ENCODE measurements around the gene SNRPD2.
"Not testable (repeated sequence)": the region's sequence is repeated elsewhere in the genome, so short reads cannot be mapped to it uniquely, and the experiment has no call there.

Gene SNRPD2

GRCh38 chr19:45691516-45692186 is at the start of gene SNRPD2:
Gene SNRPD2 (minus strand): TSS chr19:45691953. CDS start chr19:45691888, 65 bp downstream.
- DNase-seq, result peak; percentile 98

- DNase-seq, result no peak
Measured at GRCh38 chr19:45739498-45740439, 48.0 kb upstream of the SNRPD2 start.

GRCh38 chr19:45733160-45733810 is 41.5 kb upstream of the SNRPD2 start, which contains the start of gene MEIOSIN:
Gene MEIOSIN (plus strand): TSS chr19:45733439. CDS start chr19:45735377, 1,938 bp downstream.
- no peak for DNase-seq

GRCh38 chr19:45730368-45731288 is 38.9 kb upstream of the SNRPD2 start, which contains the start of gene FBXO46:
Gene FBXO46 (minus strand): TSS chr19:45730896. CDS start chr19:45713495, 17,401 bp downstream.
- DNase-seq, result peak; percentile 98

DNA sequence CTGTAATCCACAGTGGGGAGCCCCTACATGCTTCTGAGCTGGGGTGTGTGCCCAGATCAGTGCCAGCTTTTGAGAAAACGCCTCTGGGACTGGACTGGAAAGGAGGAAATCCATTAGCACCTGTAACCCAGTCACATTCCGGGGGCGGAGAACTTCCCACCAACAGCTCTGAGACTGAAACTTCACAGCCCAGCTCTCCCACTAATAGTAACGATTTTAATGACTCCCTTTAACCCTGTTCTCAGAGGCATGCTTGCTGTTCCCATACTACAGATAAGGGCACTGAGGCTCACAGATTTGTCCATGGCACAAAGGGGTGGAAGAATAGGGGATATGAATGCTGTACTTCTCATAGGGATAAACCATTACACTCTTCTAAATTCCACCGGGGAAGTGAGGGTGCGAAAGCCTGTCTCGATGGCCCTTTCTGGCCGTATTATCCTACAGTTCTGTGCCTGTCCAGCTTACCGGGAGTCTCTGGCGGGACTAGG is 38.1 kb upstream of the SNRPD2 start:
- no peak for DNase-seq

DNA sequence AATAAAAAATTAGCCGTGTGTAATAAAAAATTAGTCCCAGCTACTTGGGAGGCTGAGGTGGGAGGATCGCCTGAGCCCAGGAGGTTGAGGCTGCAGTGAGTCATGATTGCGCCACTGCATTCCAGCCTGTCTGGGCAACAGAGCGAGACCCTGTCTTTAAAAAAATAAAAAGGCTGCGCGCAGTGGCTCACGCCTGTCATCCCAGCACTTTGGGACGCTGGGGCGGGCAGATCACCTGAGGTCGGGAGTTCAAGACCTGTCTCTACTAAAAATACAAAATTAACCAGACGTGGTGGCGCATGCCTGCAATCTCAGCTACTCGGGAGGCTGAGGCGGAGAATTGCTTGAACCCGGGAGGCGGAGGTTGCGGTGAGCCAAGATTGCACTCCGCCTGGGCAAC is 36.9 kb upstream of the SNRPD2 start:
- not testable (repeated sequence) for DNase-seq

DNA sequence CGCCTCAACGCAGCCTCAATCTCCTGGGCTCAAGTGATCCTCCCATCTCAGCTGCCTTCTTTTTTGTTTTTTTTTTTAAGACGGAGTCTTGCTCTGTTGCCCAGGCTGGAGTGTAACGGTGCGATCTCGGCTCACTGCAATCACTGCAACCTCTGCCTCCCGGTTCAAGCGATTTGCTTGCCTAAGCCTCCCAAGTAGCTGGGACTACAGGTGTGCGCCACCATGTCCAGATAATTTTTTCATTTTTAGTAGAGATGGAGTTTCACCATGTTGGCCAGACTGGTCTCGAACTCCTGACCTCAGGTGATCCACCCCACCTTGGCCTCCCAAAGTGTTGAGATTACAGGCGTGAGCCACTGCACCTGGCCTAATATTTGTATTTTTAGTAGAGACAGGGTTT is 28.3 kb upstream of the SNRPD2 start:
- not testable (repeated sequence) for DNase-seq

DNA sequence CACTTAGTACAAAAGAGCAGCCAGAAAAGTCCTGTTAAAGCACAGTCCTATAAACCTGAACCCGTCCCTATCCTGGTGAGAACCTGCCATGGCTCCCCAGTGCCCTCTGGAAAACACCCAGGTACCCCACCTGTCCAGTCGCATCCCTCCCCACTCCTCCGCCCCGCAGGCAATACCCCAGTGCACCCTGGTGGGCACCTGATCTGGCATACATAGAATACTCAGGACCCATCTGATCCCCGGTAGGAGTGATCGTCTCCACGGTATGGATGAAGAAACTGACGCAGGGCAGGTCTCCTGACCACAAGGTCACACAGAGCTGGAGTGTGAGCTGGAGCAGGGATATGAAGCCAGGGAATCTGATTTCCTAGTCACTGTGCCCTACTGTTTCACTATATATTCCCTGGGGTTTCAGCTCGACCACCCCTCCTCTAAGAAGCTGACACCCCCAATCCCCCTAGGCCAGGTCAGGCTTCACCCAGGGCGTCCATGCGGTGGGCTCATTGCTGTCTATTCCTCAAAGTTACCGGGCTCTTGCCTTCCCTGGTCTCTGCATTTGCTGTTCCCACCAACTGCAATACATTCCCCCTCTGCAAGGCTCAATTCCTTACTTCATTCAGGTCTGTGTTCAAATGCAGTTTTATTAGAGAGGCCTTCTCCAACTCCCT is 26.4 kb upstream of the SNRPD2 start:
- DNase-seq, result no peak

- DNase-seq, result peak; percentile 99
Measured at GRCh38 chr19:45717131-45717982, 25.6 kb upstream of the SNRPD2 start.

- DNase-seq, result peak; percentile 51
Measured at GRCh38 chr19:45716359-45717130, 24.8 kb upstream of the SNRPD2 start.

GRCh38 chr19:45715139-45715538 is 23.4 kb upstream of the SNRPD2 start:
- DNase-seq, result no peak

DNA sequence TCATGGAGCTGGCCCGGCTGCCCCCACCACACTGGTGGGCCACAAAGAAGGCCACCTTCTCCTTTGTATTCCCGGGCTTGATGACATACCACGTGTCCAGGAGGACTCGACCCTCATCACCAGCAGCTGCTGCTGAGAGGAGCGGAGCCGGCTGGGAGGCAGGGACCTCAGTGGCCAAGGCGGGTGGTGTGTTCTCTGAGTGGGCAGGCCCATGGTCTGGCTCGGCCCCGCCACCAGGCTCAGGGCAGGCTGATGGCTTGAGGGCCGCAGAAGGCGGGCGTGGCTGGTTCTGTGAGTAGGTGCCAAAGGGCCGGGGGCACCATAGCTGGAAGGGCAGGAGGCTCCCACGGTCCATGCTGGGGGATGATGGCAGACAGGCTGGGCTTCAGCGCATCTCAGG is 21.4 kb upstream of the SNRPD2 start:
- no peak for DNase-seq

DNA sequence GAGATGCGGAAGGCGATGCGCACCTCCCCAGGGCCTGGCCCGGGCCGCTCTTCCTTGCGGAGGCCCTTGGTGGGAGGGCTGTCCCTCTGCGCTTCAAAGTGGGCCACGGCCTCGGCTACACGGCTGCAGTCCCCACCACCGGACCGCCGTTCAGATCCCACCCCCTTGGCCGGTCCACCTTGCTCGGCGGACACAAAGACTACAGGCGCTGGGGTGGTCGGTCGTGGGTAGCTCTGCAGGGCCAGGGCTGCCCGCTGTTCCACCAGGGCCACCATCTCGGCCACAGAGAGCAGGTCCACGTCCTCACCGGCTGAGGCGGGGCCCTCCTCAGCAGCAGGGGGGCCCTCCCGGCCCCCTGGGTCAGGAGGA is 20.9 kb upstream of the SNRPD2 start:
- no peak for DNase-seq

DNA sequence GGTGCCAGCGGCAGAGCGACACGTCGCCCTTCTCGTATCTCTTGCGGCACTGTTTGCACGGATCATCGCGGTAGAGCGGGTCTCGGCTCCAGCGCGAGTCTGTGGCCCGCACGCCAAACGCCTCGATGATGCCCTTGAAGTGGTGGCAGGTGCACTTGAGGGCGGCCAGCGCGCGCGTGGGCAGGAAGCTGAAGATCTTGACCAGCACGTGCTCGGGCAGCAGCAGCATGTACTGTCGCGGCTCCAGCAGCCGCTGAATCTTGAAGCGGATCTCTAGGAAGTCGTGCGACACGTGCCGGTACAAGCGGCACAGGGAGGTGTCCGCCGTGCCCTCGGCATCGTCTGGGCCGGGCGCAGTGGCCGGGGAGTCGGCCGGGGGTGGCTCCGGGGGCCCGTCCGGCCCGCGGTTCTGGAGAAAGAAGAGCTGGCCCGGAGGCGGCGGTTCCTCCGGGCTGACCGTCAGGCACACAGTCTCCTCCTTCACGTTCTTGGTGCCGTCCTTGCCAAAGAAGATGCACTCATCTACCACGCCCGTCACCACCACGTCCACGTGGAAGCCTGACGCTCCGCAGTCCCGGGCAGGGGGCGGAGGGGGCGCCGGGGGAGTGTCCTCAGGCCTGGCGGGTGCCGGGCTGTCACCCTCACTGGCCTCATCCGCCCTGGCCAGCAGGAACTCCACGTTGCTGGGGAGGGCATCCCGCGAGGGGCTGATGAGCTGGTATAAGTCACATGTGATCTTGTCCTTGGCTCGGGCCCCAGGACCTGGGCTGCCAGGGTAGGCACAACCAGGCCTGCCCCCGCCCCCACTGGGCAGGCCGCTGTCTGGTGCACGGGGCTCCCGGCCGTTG is 20.3 kb upstream of the SNRPD2 start:
- no peak for DNase-seq

- DNase-seq, result no peak
Measured at GRCh38 chr19:45710356-45711130, 18.8 kb upstream of the SNRPD2 start.

DNA sequence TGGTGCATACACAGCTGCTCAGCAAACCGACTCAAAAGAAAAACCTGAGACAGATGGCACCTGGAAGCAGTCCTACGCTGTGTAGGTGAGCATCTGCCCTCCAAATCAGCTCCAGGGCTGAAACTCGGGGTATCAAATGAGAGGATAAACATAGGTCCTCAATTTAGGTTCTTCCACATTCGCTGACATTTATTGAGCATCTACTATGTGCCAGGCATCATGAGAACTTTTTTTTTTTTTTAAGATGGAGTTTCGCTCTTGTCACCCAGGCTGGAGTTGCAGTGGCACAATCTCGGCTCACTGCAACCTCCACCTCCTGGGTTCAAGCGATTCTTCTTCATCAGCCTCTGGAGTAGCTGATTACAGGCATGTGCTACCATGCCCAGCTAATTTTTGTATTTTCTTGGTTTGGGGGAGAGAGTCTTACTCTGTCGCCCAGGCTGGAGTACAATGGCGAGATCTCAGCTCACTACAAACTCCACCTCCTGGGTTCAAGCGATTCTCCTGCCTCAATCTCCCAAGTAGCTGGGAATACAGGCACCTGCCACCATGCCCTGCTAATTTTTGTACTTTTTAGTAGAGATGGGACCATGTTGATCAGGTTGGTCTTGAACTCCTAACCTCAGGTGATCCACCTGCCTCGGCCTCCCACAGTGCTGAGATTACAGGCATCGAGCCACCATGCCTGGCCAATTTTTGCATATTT is 14.1 kb upstream of the SNRPD2 start:
- no peak for DNase-seq

DNA sequence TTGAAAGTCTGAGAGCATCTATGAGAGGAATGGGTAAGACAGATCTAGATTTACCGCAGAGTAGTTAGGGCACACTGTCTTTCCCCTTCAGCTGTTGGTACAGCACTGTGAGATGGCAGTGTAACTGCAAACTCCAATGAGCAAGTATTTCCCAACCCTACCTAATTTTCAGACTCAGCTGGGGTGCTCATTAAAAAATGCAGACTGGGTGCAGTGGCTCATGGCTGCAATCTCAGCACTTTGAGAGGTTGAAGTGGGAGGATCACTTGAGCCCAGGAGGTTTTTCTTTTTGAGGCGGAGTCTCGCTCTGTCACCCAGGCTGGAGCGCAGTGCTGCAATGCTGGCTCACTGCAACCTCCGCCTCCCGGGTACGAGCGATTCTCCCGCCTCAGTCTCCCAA is 13.4 kb upstream of the SNRPD2 start:
- no peak for DNase-seq
